Smooth muscle cell (in vitro differentiated cells): Measurements from ENCODE around the gene B3GAT2. TPM values are rescaled to one million over a fixed set of nuclear protein-coding genes. Genes with fewer than 3 reads are reported as not detected.

Experiments used
- DNase-seq: peaks from one replicate; lab custom pipeline; 2025; ENCODE audit not compliant: unreplicated experiment; lab: John Stamatoyannopoulos, UW
- H2AFZ ChIP-seq: fragments of 200-600 bp; sonication (generic); 2 replicates; pipeline ENCODE4 v1.6.0; 2016; ENCODE audit warnings: antibody characterized with exemption, low read depth, mild to moderate bottlenecking
- H3F3A ChIP-seq: fragments of 200-600 bp; sonication (generic); 2 replicates; pipeline ENCODE4 v1.6.0; 2017; ENCODE audit warnings: antibody characterized with exemption, low read depth
- H3K27ac ChIP-seq: fragments of 200-600 bp; sonication (generic); 2 replicates; pipeline ENCODE4 v1.5.1; 2016; ENCODE audit warnings: low read depth, mild to moderate bottlenecking
- H3K27me3 ChIP-seq: fragments of 200-600 bp; sonication (generic); 2 replicates; pipeline ENCODE4 v1.6.1; 2016; ENCODE audit warnings: low read depth, mild to moderate bottlenecking
- H3K36me3 ChIP-seq: fragments of 200-600 bp; sonication (generic); 2 replicates; pipeline ENCODE4 v1.5.1; 2016; ENCODE audit warnings: low read depth
- H3K4me1 ChIP-seq: fragments of 200-600 bp; sonication (generic); 2 replicates; pipeline ENCODE4 v1.5.1; 2016; ENCODE audit warnings: low read depth
- H3K4me2 ChIP-seq: fragments of 200-600 bp; sonication (generic); 2 replicates; pipeline ENCODE4 v1.6.0; 2016; ENCODE audit warnings: mild to moderate bottlenecking
- H3K4me3 ChIP-seq: fragments of 200-600 bp; sonication (generic); 2 replicates; pipeline ENCODE4 v1.5.1; 2016; ENCODE audit warnings: mild to moderate bottlenecking
- H3K79me2 ChIP-seq: fragments of 200-600 bp; sonication (generic); 2 replicates; pipeline ENCODE4 v1.6.0; 2016; ENCODE audit warnings: low read depth, mild to moderate bottlenecking
- H3K9ac ChIP-seq: fragments of 200-600 bp; sonication (generic); 2 replicates; pipeline ENCODE4 v1.6.0; 2016; ENCODE audit warnings: low read depth
- H3K9me3 ChIP-seq: fragments of 200-600 bp; sonication (generic); replicated peaks from 2 replicates; pipeline ENCODE4 v1.5.1; 2016; ENCODE audit warnings: low read depth
- H4K20me1 ChIP-seq: fragments of 200-600 bp; sonication (generic); 2 replicates; pipeline ENCODE4 v1.6.0; 2016; ENCODE audit warnings: low read depth
- CTCF ChIP-seq: fragments of 200-600 bp; sonication (generic); IDR thresholded peaks from 2 replicates; pipeline ENCODE4 v1.5.1; 2017; ENCODE audit warnings: borderline replicate concordance, mild to moderate bottlenecking, antibody characterized with exemption; ENCODE audit not compliant: insufficient read depth, poor library complexity, severe bottlenecking
- WGBS: methylation state at CpG from one replicate; pipeline ENCODE4 v1.1.7; 2016; ENCODE audit warnings: low lambda C conversion rate; 5-methylcytosine and 5-hydroxymethylcytosine counted together
- polyA plus RNA-seq: library from polyadenylated mRNA; unstranded; fragments of >200 nt; fragmentation: Nextera tagmentation; extraction: Ambion mirVana; gene quantifications from 2 replicates; pipeline ENCODE4 v1.2.1, GENCODE V29; 2016
- total RNA-seq: library from RNA; depleted of rRNA; stranded (reverse); fragments of >200 nt; gene quantifications from 2 replicates; pipeline ENCODE4 v1.2.3, GENCODE V29; 2014

Gene B3GAT2
- total and polyA plus RNA-seq, 2 experiments from 2014 or later: 0.13 to 0.14 TPM

GRCh38 chr6:70849348-70850069 is 107.4 kb downstream of the B3GAT2 start:
- Histone ChIP-seq H3K27ac (no peak overlapping the region), H3K4me3 (no peak overlapping the region), H4K20me1 (peaks cover 9% of the 10 kb centered on the region), H3K4me2 (no peak overlapping the region), H3K9me3 (no peaks in the 10 kb centered on the region), H3F3A (no peaks in the 10 kb centered on the region), H3K4me1 (no peaks in the 10 kb centered on the region), H2AFZ (no peak overlapping the region), H3K27me3 (no peaks in the 10 kb centered on the region), H3K79me2 (no peaks in the 10 kb centered on the region), H3K9ac (no peak overlapping the region), H3K36me3 (no peaks in the 10 kb centered on the region)
- 97% methylated on average over 1 of the region's 1 CpG for WGBS
- no peak for DNase-seq
- no peak for TF ChIP-seq CTCF

GRCh38 chr6:70847106-70848084 is 109.5 kb downstream of the B3GAT2 start:
- WGBS: 93% methylated on average over 4 of the region's 4 CpGs
- Histone ChIP-seq H3K36me3 (no peaks in the 10 kb centered on the region), H3K9ac (no peak overlapping the region), H3K4me3 (no peak overlapping the region), H3K27me3 (no peaks in the 10 kb centered on the region), H3K4me1 (no peaks in the 10 kb centered on the region), H3K27ac (no peak overlapping the region), H3K79me2 (no peaks in the 10 kb centered on the region), H3F3A (no peaks in the 10 kb centered on the region), H3K9me3 (no peaks in the 10 kb centered on the region), H4K20me1 (peaks cover 12% of the 10 kb centered on the region), H3K4me2 (no peak overlapping the region), H2AFZ (no peak overlapping the region)
- TF ChIP-seq CTCF: no peak
- no peak for DNase-seq

DNA sequence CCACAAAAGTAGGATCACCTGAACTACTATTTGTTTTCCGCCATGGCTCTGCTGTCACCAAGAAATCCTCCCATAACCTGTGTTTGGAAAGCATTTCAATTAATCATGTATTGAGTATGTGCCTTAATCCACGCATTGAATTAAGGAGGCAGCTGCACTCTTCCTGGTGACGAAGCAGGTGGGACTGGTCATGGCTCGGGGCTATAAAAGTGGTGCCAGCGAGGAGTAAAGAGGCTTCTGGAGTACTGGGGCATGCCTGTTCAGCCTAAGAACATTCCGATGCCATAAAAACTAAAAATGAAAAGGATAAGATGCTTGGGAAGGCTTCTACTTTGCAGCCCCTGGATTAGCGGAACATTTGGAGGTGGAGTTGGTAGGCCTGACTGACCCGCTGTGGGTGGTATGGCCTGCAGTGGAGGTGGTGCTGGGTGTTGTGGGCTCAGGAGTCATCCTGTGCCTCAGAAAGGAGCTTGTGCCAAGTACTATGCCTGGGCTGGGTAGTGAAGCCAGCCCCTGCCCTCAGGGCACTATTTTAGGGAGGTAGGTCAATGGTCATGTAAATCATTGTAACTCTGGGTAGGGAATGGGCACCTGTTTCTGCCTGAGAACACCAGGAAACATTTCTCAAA is 110.5 kb downstream of the B3GAT2 start:
- no peaks in the 10 kb centered on the region for H3K79me2 ChIP-seq
- no peaks in the 10 kb centered on the region for H3F3A ChIP-seq
- no peaks in the 10 kb centered on the region for H3K27me3 ChIP-seq
- no peak overlapping the region for H3K4me2 ChIP-seq
- over 99% methylated on average over 8 of the region's 8 CpGs for WGBS
- no peaks in the 10 kb centered on the region for H3K9me3 ChIP-seq
- H3K36me3 ChIP-seq: no peaks in the 10 kb centered on the region
- no peak overlapping the region for H2AFZ ChIP-seq
- no peaks in the 10 kb centered on the region for H3K4me1 ChIP-seq
- TF ChIP-seq CTCF: no peak
- H4K20me1 ChIP-seq: peaks cover 12% of the 10 kb centered on the region
- H3K4me3 ChIP-seq: no peak overlapping the region
- no peak for DNase-seq
- no peak overlapping the region for H3K27ac ChIP-seq
- H3K9ac ChIP-seq: no peak overlapping the region
